Vagina (tissue), 2 donors: ENCODE measurements around the gene KCNK10. TPM values are rescaled to one million over a fixed set of nuclear protein-coding genes. Genes with fewer than 3 reads are reported as not detected.

Experiments used
- DNase-seq, 2 donors: peaks; one replicate each; pipeline ENCODE4 v3.0.0-alpha.2; 2017; ENCODE audit errors: extremely low spot score in 2 of 2
- H3K27ac ChIP-seq: fragments of 200-600 bp; sonication (generic); one replicate; pipeline ENCODE4 v1.5.1; 2019
- H3K27me3 ChIP-seq: fragments of 200-600 bp; sonication (generic); one replicate; pipeline ENCODE4 v1.5.1; 2019
- H3K36me3 ChIP-seq, 2 donors: fragments of 200-600 bp; sonication (generic); one replicate each; pipeline ENCODE4 v1.5.1; 2017 to 2019
- H3K4me1 ChIP-seq: fragments of 200-600 bp; sonication (generic); one replicate; pipeline ENCODE4 v1.5.1; 2019
- H3K4me3 ChIP-seq, 2 donors: fragments of 200-600 bp; sonication (generic); 1 replicate in 1 of 2; 2 replicates in 1 of 2; pipeline ENCODE4 v1.5.1; 2016 to 2019
- H3K9me3 ChIP-seq: fragments of 200-600 bp; sonication (generic); one replicate; pipeline ENCODE4 v1.5.1; 2019
- CTCF ChIP-seq, 3 experiments: fragments of 450-650 bp in 2 of 3; fragments of 200-600 bp in 1 of 3; sonication (generic) in 1 of 3; IDR thresholded peaks; one replicate each; pipeline ENCODE4 v1.5.1; 2017 to 2019; ENCODE audit warnings: antibody characterized with exemption in 3 of 3, mild to moderate bottlenecking in 2 of 3, moderate library complexity in 2 of 3
- POLR2A ChIP-seq, 2 donors: fragments of 450-650 bp; IDR thresholded peaks; one replicate each; pipeline ENCODE4 v1.6.1; 2017; ENCODE audit warnings: antibody characterized with exemption in 2 of 2, mild to moderate bottlenecking in 2 of 2, moderate library complexity in 2 of 2
- POLR2AphosphoS5 ChIP-seq, 2 donors: sonication (generic); formaldehyde crosslinking; IDR thresholded peaks; one replicate each; pipeline ENCODE4 v1.9.0; 2017; ENCODE audit warnings: antibody characterized with exemption in 2 of 2, mild to moderate bottlenecking in 2 of 2, low read depth in 1 of 2; ENCODE audit not compliant: insufficient read depth in 1 of 2
- intact Hi-C: fragments of 100-400 bp; cut with DNase I; formaldehyde crosslinking; loops from one replicate; pipeline ENCODE4 v1.15.1; 2023
- total RNA-seq: library from RNA; depleted of rRNA; stranded (reverse); fragments of >200 nt; gene quantifications from one replicate; pipeline ENCODE4 v1.2.3, GENCODE V29; 2016

Gene KCNK10
- total RNA-seq, 1 donor from 2014 or later: 0.25 TPM

GRCh38 chr14:88163731-88164255, 159.3 kb downstream of the KCNK10 start:
- H3K4me3 ChIP-seq: no peak overlapping the region
- TF ChIP-seq POLR2A (IDR thresholded peaks at IDR 0.05) (no peak), CTCF (IDR thresholded peaks at IDR 0.05) (no peak), POLR2AphosphoS5 (IDR thresholded peaks at IDR 0.05; ENCODE audit: insufficient read depth in 1 of 2, low read depth in 1 of 2) (no peak)
- H3K36me3 ChIP-seq: no peaks in the 10 kb centered on the region
- no peaks in the 10 kb centered on the region for H3K9me3 ChIP-seq
- H3K4me1 ChIP-seq: no peaks in the 10 kb centered on the region
- no peaks in the 10 kb centered on the region for H3K27me3 ChIP-seq
- intact Hi-C loops: no loop called here
- H3K27ac ChIP-seq: no peak overlapping the region
- DNase-seq: peak in 1 of 2 donors; percentile 67

GRCh38 chr14:88156127-88156526, 166.9 kb downstream of the KCNK10 start:
- TF ChIP-seq POLR2AphosphoS5 (IDR thresholded peaks at IDR 0.05; ENCODE audit: insufficient read depth in 1 of 2, low read depth in 1 of 2): no peak
- TF ChIP-seq POLR2A (IDR thresholded peaks at IDR 0.05): no peak
- no peak for TF ChIP-seq CTCF (IDR thresholded peaks at IDR 0.05)
- no peak overlapping the region for H3K27ac ChIP-seq
- DNase-seq: no peak
- no peaks in the 10 kb centered on the region for H3K4me1 ChIP-seq
- no peaks in the 10 kb centered on the region for H3K9me3 ChIP-seq
- intact Hi-C loops: no loop called here
- no peaks in the 10 kb centered on the region for H3K27me3 ChIP-seq
- H3K4me3 ChIP-seq: no peak overlapping the region
- no peaks in the 10 kb centered on the region for H3K36me3 ChIP-seq

- H3K4me1 ChIP-seq: no peaks in the 10 kb centered on the region
- intact Hi-C loops: no loop called here
- no peak overlapping the region for H3K4me3 ChIP-seq
- no peak overlapping the region for H3K27ac ChIP-seq
- no peaks in the 10 kb centered on the region for H3K9me3 ChIP-seq
- no peaks in the 10 kb centered on the region for H3K36me3 ChIP-seq
- no peak for TF ChIP-seq CTCF (IDR thresholded peaks at IDR 0.05)
- no peak for TF ChIP-seq POLR2A (IDR thresholded peaks at IDR 0.05)
- no peak for TF ChIP-seq POLR2AphosphoS5 (IDR thresholded peaks at IDR 0.05; ENCODE audit: insufficient read depth in 1 of 2, low read depth in 1 of 2)
- no peaks in the 10 kb centered on the region for H3K27me3 ChIP-seq
- no peak for DNase-seq
Measured at GRCh38 chr14:88154926-88155325, 168.1 kb downstream of the KCNK10 start.

- no peaks in the 10 kb centered on the region for H3K36me3 ChIP-seq
- no peak overlapping the region for H3K27ac ChIP-seq
- DNase-seq: peak in 1 of 2 donors; percentile 58
- intact Hi-C loops: no loop called here
- H3K4me1 ChIP-seq: no peaks in the 10 kb centered on the region
- no peaks in the 10 kb centered on the region for H3K27me3 ChIP-seq
- no peak overlapping the region for H3K4me3 ChIP-seq
- TF ChIP-seq POLR2A (IDR thresholded peaks at IDR 0.05) (no peak), POLR2AphosphoS5 (IDR thresholded peaks at IDR 0.05; ENCODE audit: insufficient read depth in 1 of 2, low read depth in 1 of 2) (no peak), CTCF (IDR thresholded peaks at IDR 0.05) (no peak)
- no peaks in the 10 kb centered on the region for H3K9me3 ChIP-seq
Measured at GRCh38 chr14:88154321-88154720, 168.7 kb downstream of the KCNK10 start.

- intact Hi-C loops: no loop called here
- TF ChIP-seq CTCF (IDR thresholded peaks at IDR 0.05) (no peak), POLR2AphosphoS5 (IDR thresholded peaks at IDR 0.05; ENCODE audit: insufficient read depth in 1 of 2, low read depth in 1 of 2) (no peak), POLR2A (IDR thresholded peaks at IDR 0.05) (no peak)
- no peaks in the 10 kb centered on the region for H3K9me3 ChIP-seq
- peak; percentile 77 to 92 for DNase-seq
- H3K27me3 ChIP-seq: no peaks in the 10 kb centered on the region
- no peaks in the 10 kb centered on the region for H3K4me1 ChIP-seq
- H3K4me3 ChIP-seq: no peak overlapping the region
- H3K36me3 ChIP-seq: no peaks in the 10 kb centered on the region
- no peak overlapping the region for H3K27ac ChIP-seq
Measured at GRCh38 chr14:88146881-88147649, 176.0 kb downstream of the KCNK10 start.
